SK-N-SH (cell line): ENCODE results near the gene SYNE2. TPM values are rescaled to one million over a fixed set of nuclear protein-coding genes. Genes with fewer than 3 reads are reported as not detected.
A peak's percentile ranks its signal among the peaks of the same experiment; 100 is the strongest.

ENCODE experiments used
- CTCF ChIA-PET: fragments of 300-600, 350-600 bp; formaldehyde crosslinking; extraction: SDS; loops from one replicate; lab custom pipeline; 2021; lab: Yijun Ruan, JAX
- POLR2A ChIA-PET: fragments of 350-600 bp; sonication (Branson Sonifier 250); formaldehyde crosslinking; extraction: SDS; loops from one replicate; lab custom pipeline; 2020; ENCODE audit warnings: antibody characterized with exemption, inconsistent platforms; lab: Yijun Ruan, JAX
- DNase-seq: peaks from one replicate; pipeline ENCODE4 v3.0.0; 2012
- H2AFZ ChIP-seq: fragments of 200-600 bp; sonication (generic); 2 replicates; pipeline ENCODE4 v1.8.1; 2016; ENCODE audit warnings: antibody characterized with exemption, mild to moderate bottlenecking, low read depth
- H3F3A ChIP-seq: fragments of 200-600 bp; sonication (generic); replicated peaks from 2 replicates; pipeline ENCODE3; 2016; ENCODE audit warnings: antibody characterized with exemption, mild to moderate bottlenecking; ENCODE audit not compliant: insufficient read depth
- H3K27ac ChIP-seq, 2 experiments: fragments of 200-500 bp in 1 of 2; fragments of 200-600 bp in 1 of 2; sonication (Bioruptor generic) in 1 of 2; sonication (generic), shearing (Covaris generic) in 1 of 2; 2 replicates each; pipeline versions ENCODE4 v1.5.1 to v1.6.1; 2014 to 2016; ENCODE audit warnings: low read depth in 2 of 2, inconsistent platforms in 1 of 2, low read length in 1 of 2, mild to moderate bottlenecking in 1 of 2, mixed read lengths in 1 of 2
- H3K27me3 ChIP-seq: fragments of 200-600 bp; sonication (generic), shearing (Covaris generic); 2 replicates; pipeline ENCODE4 v1.6.1; 2016; ENCODE audit warnings: mixed run types; ENCODE audit not compliant: insufficient read depth
- H3K36me3 ChIP-seq, 2 experiments: fragments of 200-500 bp in 1 of 2; fragments of 200-600 bp in 1 of 2; sonication (Bioruptor generic) in 1 of 2; sonication (generic) in 1 of 2; replicated peaks in 1 of 2; 2 replicates each; pipeline versions ENCODE3 to v1.5.1; 2014 to 2016; ENCODE audit warnings: low read length in 1 of 2, mild to moderate bottlenecking in 1 of 2; ENCODE audit not compliant: insufficient read depth in 2 of 2, control insufficient read depth in 1 of 2
- H3K4me1 ChIP-seq, 2 experiments: fragments of 200-500 bp in 1 of 2; fragments of 200-600 bp in 1 of 2; sonication (Bioruptor generic) in 1 of 2; sonication (generic), shearing (Covaris generic) in 1 of 2; 2 replicates each; pipeline versions ENCODE4 v1.5.1 to v1.6.1; 2014 to 2016; ENCODE audit warnings: low read depth in 1 of 2, low read length in 1 of 2, mixed run types in 1 of 2; ENCODE audit not compliant: insufficient read depth in 2 of 2, control insufficient read depth in 1 of 2
- H3K4me2 ChIP-seq: fragments of 200-600 bp; sonication (generic), shearing (Covaris generic); 2 replicates; pipeline ENCODE4 v1.6.1; 2017; ENCODE audit warnings: mixed run types
- H3K4me3 ChIP-seq, 2 experiments: fragments of 200-500 bp in 1 of 2; fragments of 200-600 bp in 1 of 2; sonication (Bioruptor generic) in 1 of 2; sonication (generic), shearing (Covaris generic) in 1 of 2; 2 replicates each; pipeline versions ENCODE4 v1.5.1 to v1.8.1; 2014 to 2016; ENCODE audit warnings: low read depth in 2 of 2, inconsistent platforms in 1 of 2, low read length in 1 of 2, mild to moderate bottlenecking in 1 of 2, mixed read lengths in 1 of 2, moderate library complexity in 1 of 2
- H3K79me2 ChIP-seq: fragments of 200-600 bp; sonication (generic); 2 replicates; pipeline ENCODE4 v1.8.1; 2017; ENCODE audit warnings: mild to moderate bottlenecking; ENCODE audit not compliant: insufficient read depth
- H3K9ac ChIP-seq: fragments of 200-600 bp; sonication (generic); 2 replicates; pipeline ENCODE4 v1.6.1; 2017; ENCODE audit warnings: mixed run types
- H3K9me2 ChIP-seq: fragments of 200-600 bp; sonication (generic); 2 replicates; pipeline ENCODE4 v1.6.1; 2017; ENCODE audit warnings: mixed run types
- H3K9me3 ChIP-seq: fragments of 200-600 bp; sonication (generic); 2 replicates; pipeline ENCODE4 v1.6.1; 2017; ENCODE audit warnings: mixed run types, mild to moderate bottlenecking, moderate library complexity
- H4K20me1 ChIP-seq: fragments of 200-600 bp; sonication (generic); 2 replicates; pipeline ENCODE4 v1.6.1; 2017; ENCODE audit warnings: mild to moderate bottlenecking, mixed run types; ENCODE audit not compliant: insufficient read depth
- EZH2phosphoT487 ChIP-seq: fragments of 200-600 bp; sonication (generic); IDR thresholded peaks from 2 replicates; pipeline ENCODE4 v1.6.1; 2017; ENCODE audit warnings: low read depth, mixed run types, mild to moderate bottlenecking, antibody characterized with exemption, moderate library complexity, borderline replicate concordance
- FOSL2 ChIP-seq: IDR thresholded peaks from 2 replicates; pipeline ENCODE4 v1.4.0; 2012; ENCODE audit warnings: low read depth, mild to moderate bottlenecking, moderate library complexity, borderline replicate concordance
- FOXJ3 ChIP-seq: sonication (generic); formaldehyde crosslinking; IDR thresholded peaks from 2 replicates; pipeline ENCODE4 v1.5.1; 2020; ENCODE audit warnings: mild to moderate bottlenecking, missing genetic modification reagents
- GABPA ChIP-seq: IDR thresholded peaks from 2 replicates; pipeline ENCODE4 v1.4.0; 2012; ENCODE audit warnings: low read depth, mild to moderate bottlenecking
- JUND ChIP-seq: IDR thresholded peaks from 2 replicates; pipeline ENCODE4 v1.4.0; 2012
- MXI1 ChIP-seq: IDR thresholded peaks from 2 replicates; pipeline ENCODE4 v1.6.1; 2012; ENCODE audit warnings: mild to moderate bottlenecking, low read depth, low read length, improper control_type of control experiment
- NFIC ChIP-seq: IDR thresholded peaks from 2 replicates; pipeline ENCODE4 v1.4.0; 2012; ENCODE audit warnings: borderline replicate concordance
- NRF1 ChIP-seq: IDR thresholded peaks from 2 replicates; pipeline ENCODE4 v1.6.1; 2012; ENCODE audit warnings: low read depth, mild to moderate bottlenecking, low read length
- POLR2AphosphoS5 ChIP-seq: IDR thresholded peaks from 2 replicates; pipeline ENCODE4 v1.6.1; 2012; ENCODE audit warnings: low read depth, low read length
- RCOR1 ChIP-seq: fragments of 150-350 bp; IDR thresholded peaks from 2 replicates; pipeline ENCODE4 v1.6.1; 2017; ENCODE audit warnings: antibody characterized with exemption, low read length
- RFX5 ChIP-seq: IDR thresholded peaks from 2 replicates; pipeline ENCODE4 v1.6.1; 2012; ENCODE audit warnings: mild to moderate bottlenecking, improper control_type of control experiment, low read length
- RXRA ChIP-seq: IDR thresholded peaks from 2 replicates; pipeline ENCODE4 v1.4.0; 2012; ENCODE audit warnings: low read depth, mild to moderate bottlenecking, borderline replicate concordance
- SIN3A ChIP-seq: IDR thresholded peaks from 2 replicates; pipeline ENCODE4 v1.6.1; 2012; ENCODE audit warnings: low read depth, mild to moderate bottlenecking, low read length, moderate library complexity, borderline replicate concordance
- TCF12 ChIP-seq: IDR thresholded peaks from 2 replicates; pipeline ENCODE4 v1.4.0; 2012
- TEAD4 ChIP-seq: IDR thresholded peaks from 2 replicates; pipeline ENCODE4 v1.4.0; 2012; ENCODE audit warnings: mild to moderate bottlenecking, borderline replicate concordance; ENCODE audit not compliant: insufficient read depth
- WGBS: methylation state at CpG from one replicate; pipeline ENCODE4 v1.1.6; 2017; ENCODE audit warnings: low lambda C conversion rate; 5-methylcytosine and 5-hydroxymethylcytosine counted together
- polyA plus RNA-seq, 3 experiments: library from polyadenylated mRNA; depleted of rRNA; stranded (reverse); fragments of >200 nt; gene quantifications; 2 replicates each; pipeline ENCODE4 v1.2.3, GENCODE V29; 2012
- TF ChIP-seq, protein P1 (sequence below): IDR thresholded peaks from 2 replicates; pipeline ENCODE4 v1.4.0; 2012; ENCODE audit warnings: low read depth, borderline replicate concordance
- TF ChIP-seq, protein P2 (sequence below): IDR thresholded peaks from 2 replicates; pipeline ENCODE4; 2012
- TF ChIP-seq, protein P3 (sequence below): fragments of 200-600 bp; sonication (generic); IDR thresholded peaks from 2 replicates; pipeline ENCODE4 v1.6.1; 2017; ENCODE audit warnings: antibody characterized with exemption, mild to moderate bottlenecking, moderate library complexity
- TF ChIP-seq, protein P4 (sequence below): fragments of 150-350 bp; IDR thresholded peaks from 2 replicates; pipeline ENCODE4 v1.6.1; 2017; ENCODE audit warnings: antibody characterized with exemption, low read length, low read depth, borderline replicate concordance

Gene SYNE2
- polyA plus RNA-seq, 1 of the 3 experiments (the other 2 are of a cell fraction): 7.1 TPM

DNA sequence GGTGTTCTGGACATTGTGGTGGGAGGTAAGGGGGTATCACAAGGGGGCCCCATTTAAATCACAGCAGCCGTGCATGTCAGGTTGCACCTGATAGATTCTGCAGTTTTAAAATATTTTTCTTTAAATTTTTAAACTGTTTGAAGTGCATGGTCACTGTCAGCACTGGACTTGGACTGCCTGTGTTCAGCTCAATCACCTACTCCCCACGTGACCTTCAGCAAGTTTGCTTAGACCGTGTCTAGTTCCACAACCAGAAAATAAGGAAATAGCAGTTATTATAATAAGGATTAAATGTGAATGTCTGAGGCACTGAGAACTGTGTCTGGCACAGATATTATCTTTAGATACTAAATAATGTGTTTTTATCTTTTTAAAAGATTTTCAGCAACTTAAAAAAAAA is 376.7 kb downstream of the SYNE2 start (continued):
- TF ChIP-seq FOSL2 (no peak), RCOR1 (no peak), RFX5 (no peak), JUND (no peak)
- TF ChIP-seq, protein P1, sequence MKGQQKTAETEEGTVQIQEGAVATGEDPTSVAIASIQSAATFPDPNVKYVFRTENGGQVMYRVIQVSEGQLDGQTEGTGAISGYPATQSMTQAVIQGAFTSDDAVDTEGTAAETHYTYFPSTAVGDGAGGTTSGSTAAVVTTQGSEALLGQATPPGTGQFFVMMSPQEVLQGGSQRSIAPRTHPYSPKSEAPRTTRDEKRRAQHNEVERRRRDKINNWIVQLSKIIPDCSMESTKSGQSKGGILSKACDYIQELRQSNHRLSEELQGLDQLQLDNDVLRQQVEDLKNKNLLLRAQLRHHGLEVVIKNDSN: no peak
- TF ChIP-seq, protein P2, sequence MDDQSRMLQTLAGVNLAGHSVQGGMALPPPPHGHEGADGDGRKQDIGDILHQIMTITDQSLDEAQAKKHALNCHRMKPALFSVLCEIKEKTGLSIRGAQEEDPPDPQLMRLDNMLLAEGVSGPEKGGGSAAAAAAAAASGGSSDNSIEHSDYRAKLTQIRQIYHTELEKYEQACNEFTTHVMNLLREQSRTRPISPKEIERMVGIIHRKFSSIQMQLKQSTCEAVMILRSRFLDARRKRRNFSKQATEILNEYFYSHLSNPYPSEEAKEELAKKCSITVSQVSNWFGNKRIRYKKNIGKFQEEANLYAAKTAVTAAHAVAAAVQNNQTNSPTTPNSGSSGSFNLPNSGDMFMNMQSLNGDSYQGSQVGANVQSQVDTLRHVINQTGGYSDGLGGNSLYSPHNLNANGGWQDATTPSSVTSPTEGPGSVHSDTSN: no peak

DNA sequence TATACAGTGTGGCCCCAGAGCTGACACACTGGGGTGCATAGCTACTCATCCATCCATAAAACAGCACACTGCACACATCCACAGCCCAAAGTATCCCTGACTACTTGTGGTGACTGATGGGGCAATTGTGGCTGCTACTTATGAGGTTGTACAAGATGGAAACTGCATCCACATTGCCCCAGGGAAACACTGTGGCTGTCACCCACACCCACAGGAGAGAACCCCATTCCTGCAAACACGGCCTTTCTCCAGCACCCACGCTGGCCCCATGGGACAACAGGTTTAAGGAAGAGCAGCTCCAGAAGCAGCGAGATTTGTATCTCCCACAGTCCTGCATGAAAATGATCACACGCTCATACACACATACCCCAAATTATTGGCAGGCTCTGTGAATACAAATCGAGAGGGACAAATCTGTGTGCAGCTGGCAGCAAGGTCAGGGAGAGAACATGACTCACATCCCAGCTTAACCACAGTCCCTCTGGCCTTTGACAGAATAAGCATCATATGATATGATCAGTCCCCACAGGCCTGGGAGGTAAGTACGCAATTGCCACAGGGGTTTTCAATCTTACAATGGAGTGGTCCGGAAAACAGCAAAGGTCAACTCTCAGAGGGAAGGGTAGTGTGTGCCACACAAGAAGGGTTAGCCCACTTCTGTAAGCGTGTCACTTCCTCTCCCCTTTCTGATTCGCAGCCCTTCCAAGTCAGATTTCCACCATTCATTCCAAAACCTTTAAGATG is 379.5 kb downstream of the SYNE2 start:
- Histone ChIP-seq H3K27me3 (no peaks in the 10 kb centered on the region), H3K9ac (no peak overlapping the region), H2AFZ (0 out of 2 replicates have a peak overlapping the region, but pooled peaks have one; percentile 40), H3K4me2 (peak overlapping the region; percentile 37; the same call in 1 of the 2 replicates), H3K4me1 (peaks cover 9 to 17% of the 10 kb centered on the region in 2 experiments; a peak in 2 of 4 replicates), H3K36me3 (peaks cover 0 to 8% of the 10 kb centered on the region in 2 experiments), H3K9me2 (no peaks in the 10 kb centered on the region), H3K4me3 (no peak overlapping the region), H3K9me3 (no peaks in the 10 kb centered on the region), H3F3A (no peaks in the 10 kb centered on the region), H4K20me1 (no peaks in the 10 kb centered on the region), H3K79me2 (no peaks in the 10 kb centered on the region), H3K27ac (peak overlapping the region in 1 of 2 experiments; percentile 36; a peak in 1 of 4 replicates)
- TF ChIP-seq EZH2phosphoT487 (no peak), NRF1 (no peak), SIN3A (no peak), POLR2AphosphoS5 (0 out of 2 replicates have a peak, but pooled peaks have one; percentile 31), TEAD4 (no peak), FOXJ3 (no peak), GABPA (no peak), FOSL2 (peak; percentile 58; the same call in 1 of the 2 replicates), TCF12 (peak; percentile 66), RCOR1 (no peak), RXRA (no peak), JUND (peak; percentile 30; the same call in 1 of the 2 replicates), MXI1 (no peak), NFIC (peak; percentile 37; the same call in 1 of the 2 replicates)
- TF ChIP-seq, protein P2: no peak
- TF ChIP-seq, protein P3, sequence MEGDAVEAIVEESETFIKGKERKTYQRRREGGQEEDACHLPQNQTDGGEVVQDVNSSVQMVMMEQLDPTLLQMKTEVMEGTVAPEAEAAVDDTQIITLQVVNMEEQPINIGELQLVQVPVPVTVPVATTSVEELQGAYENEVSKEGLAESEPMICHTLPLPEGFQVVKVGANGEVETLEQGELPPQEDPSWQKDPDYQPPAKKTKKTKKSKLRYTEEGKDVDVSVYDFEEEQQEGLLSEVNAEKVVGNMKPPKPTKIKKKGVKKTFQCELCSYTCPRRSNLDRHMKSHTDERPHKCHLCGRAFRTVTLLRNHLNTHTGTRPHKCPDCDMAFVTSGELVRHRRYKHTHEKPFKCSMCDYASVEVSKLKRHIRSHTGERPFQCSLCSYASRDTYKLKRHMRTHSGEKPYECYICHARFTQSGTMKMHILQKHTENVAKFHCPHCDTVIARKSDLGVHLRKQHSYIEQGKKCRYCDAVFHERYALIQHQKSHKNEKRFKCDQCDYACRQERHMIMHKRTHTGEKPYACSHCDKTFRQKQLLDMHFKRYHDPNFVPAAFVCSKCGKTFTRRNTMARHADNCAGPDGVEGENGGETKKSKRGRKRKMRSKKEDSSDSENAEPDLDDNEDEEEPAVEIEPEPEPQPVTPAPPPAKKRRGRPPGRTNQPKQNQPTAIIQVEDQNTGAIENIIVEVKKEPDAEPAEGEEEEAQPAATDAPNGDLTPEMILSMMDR: no peak
- TF ChIP-seq, protein P4, sequence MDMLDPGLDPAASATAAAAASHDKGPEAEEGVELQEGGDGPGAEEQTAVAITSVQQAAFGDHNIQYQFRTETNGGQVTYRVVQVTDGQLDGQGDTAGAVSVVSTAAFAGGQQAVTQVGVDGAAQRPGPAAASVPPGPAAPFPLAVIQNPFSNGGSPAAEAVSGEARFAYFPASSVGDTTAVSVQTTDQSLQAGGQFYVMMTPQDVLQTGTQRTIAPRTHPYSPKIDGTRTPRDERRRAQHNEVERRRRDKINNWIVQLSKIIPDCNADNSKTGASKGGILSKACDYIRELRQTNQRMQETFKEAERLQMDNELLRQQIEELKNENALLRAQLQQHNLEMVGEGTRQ: no peak
- WGBS: 61% methylated on average over 8 of the region's 9 CpGs
- CTCF ChIA-PET: no interaction called here
- POLR2A ChIA-PET: no interaction called here
- no peak for DNase-seq
